ENCODE results near the gene ISOC2.
A peak's percentile ranks its signal among the peaks of the same experiment; 100 is the strongest.

The ISOC2 gene

DNA sequence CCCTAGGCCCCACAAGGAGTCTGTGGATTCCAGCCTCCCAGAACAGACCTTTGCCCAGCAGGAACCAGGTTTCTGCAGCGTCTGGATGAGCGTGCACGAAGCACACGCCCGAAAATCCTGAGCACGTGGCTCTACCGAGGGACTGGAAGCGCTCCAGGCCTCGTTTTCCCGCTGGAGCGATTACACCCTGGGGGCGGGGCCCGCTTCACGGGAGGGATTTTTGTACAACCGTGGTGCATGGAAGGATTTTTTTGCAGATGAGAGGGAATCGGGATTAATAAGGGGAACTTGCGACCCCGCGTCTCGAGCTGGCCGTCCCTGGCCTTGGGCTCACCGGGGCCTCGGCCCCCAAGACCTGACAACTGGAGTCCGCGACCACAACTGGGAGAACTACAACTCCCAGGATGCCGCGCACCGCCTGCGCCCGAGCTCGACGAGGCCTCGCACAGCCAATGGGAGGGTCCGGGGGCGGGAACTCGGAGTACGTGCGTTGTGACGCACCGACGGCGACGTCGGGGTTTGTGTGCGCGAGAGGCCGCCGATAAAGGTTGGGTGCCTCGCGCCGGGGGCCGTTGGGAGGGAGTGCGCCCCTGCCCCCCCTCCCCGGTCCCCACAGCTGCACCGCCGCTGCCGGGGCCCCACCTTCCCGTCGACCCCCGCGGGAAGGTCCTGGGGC, 14.8 kb upstream of the ISOC2 start, which contains the start of gene ZNF628:
Gene ZNF628 (plus strand): TSS at position 518 of the 676 bp plus-strand sequence. CDS start 3,294 bp downstream, outside the sequence.
- peak; percentile 97 for DNase-seq

DNA sequence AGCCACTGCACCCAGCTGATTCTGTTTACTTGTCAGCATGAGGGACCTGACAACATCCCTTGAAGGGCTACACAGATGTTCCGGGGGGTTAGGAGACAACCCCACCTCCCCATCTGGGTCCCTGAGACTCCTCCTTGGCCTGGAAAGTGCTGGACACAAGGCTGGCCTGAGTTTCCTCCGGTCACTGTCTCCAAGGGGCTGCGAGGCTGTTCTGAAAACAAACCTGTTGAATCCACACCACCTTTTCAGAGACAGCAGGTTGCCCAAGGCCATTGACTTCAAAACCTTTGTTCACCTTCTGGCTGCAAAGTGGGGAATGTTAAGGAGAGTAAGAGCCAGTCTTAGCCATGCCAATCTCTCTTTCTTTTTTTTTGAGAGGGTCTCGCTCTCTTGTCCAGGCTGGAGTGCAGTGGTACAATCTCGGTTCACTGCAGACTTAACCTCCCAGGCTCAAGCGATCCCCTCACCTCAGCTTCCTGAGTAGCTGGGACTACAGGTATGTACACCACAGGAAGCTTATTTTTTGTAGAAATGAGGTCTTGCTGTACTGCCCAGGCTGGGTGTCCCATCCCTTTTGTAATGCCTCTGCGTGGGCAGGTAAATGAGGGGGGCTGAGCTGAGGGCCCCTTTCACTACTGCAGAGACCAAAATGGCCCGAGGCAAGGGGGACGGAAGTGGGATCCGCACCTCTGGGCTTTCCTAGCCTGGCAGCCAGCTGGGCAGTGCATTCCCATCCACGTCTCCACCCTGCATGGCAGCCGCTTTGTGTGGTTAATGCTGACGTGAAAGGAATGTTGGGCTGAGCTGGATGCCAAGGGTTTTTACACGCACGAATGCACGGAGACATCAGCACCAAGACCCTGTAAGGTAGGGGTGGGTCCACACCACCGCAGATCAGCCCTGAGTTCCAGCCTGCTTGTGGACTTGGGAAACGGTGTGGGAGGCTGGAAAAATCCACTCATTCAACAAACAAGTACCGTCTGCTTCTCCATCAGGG, 13.1 kb upstream of the ISOC2 start:
- no peak for DNase-seq

- DNase-seq: no peak
Measured at GRCh38 chr19:55473225-55474012, 12.0 kb upstream of the ISOC2 start.

- DNase-seq: peak; percentile 67
Measured at GRCh38 chr19:55472463-55472862, 11.0 kb upstream of the ISOC2 start.

- DNase-seq: no peak
Measured at GRCh38 chr19:55471266-55471665, 9.8 kb upstream of the ISOC2 start.

DNA sequence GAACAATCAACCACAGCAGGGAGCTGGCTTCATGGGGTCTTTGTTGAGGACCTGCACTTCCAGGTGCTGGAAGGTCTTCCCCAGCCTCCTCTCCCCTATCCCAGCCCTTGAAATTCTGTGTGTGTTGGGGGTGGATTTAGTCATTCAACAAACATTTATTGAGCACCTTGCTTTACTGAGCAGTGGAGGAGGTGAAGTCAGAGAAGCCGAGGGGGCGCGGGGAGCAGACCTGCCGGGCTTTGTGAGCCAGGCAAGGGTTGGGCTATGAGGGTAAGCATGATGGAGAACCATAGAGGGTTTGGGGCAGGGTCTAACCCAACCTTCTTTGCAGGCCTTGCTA, 6.6 kb upstream of the ISOC2 start:
- no peak for DNase-seq

- DNase-seq: peak; percentile 68
Measured at GRCh38 chr19:55467236-55468053, 6.0 kb upstream of the ISOC2 start.

DNA sequence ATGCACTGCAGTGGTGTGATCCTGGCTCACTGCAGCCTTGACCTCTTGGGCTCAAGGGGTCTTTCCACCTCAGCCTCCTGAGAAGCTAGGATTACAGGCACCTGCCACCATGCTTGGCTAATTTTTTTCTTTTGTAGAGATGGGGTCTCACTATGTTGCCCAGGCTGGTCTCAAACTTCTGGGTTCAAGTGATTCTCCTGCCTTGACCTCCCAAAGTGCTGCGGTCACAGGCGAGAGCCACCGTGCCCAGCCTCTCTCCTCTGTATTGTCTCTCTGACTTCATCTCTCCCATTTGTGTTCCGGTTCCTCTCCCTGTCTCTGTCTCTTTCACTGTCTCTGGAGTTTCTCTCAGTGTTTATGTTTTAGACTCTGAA, 4.8 kb upstream of the ISOC2 start:
- DNase-seq: no peak

DNA sequence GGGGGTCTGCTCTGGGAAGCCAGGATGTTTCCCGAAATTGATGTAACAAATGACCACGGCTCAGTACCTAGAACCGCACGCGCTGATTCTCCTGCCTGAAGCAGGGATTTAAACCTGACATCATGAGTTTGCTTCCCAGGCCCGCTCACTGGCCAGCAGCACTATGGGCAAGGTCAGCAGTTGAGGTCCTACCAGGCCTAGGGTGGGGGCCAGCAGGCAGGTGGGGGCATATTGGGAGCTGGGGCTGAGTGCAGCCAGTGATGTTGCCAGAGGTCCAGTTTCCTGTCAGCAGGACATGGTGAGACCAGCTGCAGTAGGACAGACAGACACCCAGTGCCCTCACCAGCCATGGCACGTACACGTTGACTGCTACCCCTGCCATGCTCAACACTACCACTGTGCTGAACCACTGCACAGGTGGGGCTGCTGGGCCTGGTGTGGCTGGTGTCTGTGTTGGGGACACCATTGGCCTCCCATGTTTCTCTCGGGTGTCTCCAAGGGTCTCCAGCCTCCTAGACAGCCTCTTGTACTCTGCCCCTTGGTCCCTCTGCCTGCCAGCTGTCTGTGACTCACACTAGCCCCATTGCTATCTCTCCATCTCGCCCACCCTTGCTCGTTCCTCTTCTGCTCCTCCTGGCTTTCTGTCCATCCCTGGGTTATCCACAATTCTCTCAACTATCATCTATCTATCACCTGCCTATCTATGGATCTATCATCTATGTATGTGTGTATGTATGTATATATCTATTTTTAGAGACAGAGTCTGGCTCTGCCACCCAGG, 4.2 kb upstream of the ISOC2 start:
- DNase-seq: no peak

DNA sequence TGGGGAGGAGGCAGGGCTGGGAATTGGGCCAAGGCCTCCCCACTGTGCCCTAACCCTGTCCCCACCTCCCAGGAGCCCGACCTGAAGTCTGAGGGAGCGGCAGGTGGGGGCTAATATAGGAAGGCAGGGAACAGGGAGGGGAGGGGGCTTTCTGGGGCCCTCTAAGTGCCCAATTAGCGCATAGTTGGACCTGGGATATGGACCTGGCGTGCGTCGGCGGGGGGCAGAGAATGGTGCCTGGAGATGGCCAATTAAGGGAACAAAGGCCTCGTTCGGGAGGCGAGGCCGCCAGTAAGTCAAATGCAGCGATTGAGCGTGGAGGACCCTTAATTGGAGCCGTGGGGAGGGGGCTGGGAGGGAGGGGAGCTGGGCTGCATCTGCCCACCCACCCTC, 3.2 kb upstream of the ISOC2 start, which contains the start of gene C19orf85:
Gene C19orf85 (minus strand): TSS at position 90 of the 393 bp plus-strand sequence. CDS start 197 bp downstream, outside the sequence.
- no peak for DNase-seq

- no peak for DNase-seq
Measured at GRCh38 chr19:55464039-55464661, 2.7 kb upstream of the ISOC2 start.

GRCh38 chr19:55463583-55464031, 2.2 kb upstream of the ISOC2 start:
- no peak for DNase-seq

- no peak for DNase-seq
Measured at GRCh38 chr19:55462722-55463121, 1.3 kb upstream of the ISOC2 start.

DNA sequence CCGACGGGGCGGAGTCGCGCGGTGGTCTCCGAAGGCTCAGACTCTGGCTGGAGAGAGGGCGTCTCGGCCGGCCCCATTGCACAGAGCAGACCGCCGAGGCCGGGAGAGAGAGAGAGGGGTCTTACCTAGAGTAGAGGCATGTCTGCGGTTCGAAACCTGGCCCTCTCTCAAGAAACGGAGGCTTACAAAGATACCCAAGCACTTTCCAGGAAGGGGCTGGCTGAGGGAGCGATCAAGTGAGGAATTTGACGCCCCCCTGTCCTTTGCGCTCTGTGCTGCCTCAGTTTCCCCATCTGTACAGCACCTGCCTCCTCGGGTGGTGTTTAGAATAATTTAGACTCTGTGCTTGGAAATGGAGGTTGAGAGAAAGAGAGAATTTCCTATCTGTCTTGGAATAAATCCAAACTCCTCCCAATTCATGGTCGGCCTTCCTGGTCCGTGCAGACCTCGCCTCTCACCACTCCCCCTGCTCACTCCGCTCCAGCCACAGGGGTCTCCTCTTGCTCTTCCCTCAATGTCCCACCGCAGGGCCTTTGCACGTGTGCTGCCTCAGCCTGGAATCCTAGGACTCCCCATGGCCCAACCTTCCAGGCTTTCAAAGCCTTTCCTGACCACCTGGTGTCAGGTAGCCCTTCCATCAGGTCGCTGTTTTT, 658 bp upstream of the ISOC2 start:
- DNase-seq: no peak

- peak; percentile 73 for DNase-seq
Measured at GRCh38 chr19:55460670-55461258, 678 bp downstream of the ISOC2 start.

DNA sequence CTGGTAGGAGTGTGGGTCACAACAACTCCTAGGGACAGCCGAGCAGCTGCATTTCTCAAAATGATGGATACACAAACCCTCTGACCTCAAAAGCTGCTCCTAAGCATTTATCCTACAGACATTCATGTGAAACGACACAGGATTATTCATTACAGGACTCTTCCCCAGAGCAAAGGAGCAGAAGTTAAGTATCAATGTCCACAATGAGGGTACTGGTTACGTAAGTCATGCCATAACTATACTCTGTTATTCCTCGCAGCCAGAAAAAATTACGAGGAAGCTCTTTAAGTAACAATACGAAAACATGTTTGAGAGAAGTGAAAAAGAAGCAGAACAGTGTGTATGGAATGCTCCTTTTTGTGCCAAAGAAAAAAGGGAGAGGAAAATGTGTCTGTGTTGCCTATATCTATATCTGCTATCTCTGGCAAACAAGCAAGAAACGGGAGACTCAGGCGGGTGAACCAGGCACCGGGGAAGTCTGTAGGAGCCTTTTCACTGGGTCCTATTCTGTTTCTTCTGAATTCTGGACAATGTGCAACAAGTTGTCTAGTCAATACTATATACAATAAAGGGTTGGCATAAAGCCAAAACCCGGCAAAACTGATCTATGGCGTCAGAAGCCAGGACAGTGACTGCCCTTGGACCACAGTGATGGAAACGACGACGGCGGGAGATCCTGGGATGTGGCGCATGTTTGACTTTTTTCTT, 1.3 kb downstream of the ISOC2 start:
- no peak for DNase-seq

DNA sequence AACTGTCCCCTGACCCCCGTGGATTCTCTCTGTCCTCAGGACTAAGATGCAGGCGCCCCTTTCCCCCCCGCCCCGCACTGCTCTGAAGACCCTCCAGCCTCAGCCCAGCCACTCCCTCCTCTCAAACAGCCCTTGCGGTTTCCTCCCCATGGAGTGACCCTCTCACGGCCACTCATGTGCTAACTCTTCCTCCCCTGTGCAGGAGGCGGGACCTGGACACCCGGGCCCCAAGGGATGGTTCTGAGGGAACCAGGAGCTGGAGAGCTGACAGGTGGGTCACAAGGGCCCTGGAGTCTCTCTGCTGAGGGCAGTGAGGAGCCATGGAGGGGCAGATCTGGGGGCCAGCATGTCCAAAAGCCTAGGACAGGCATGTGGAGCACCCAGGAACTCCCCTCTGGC, 1.9 kb downstream of the ISOC2 start:
- no peak for DNase-seq

GRCh38 chr19:55457683-55458457, 3.6 kb downstream of the ISOC2 start:
- DNase-seq: no peak
